D721Med (cell line): Measurements from ENCODE around the gene PRR27.
A peak's percentile ranks its signal among the peaks of the same experiment; 100 is the strongest.

Experiments used
- DNase-seq: peaks from one replicate; pipeline ENCODE4 v3.0.0; 2011; ENCODE audit warnings: low spot score; ENCODE audit not compliant: insufficient read length
- FAIRE-seq: peaks from 2 replicates; lab custom pipeline; 2011; peaks lifted over from hg19 to GRCh38; lab: Jason Lieb, UNC
- TF ChIP-seq, protein P1 (sequence below): IDR thresholded peaks from 2 replicates; pipeline ENCODE4 v1.5.1; 2012; ENCODE audit warnings: mild to moderate bottlenecking, control low read depth; ENCODE audit not compliant: insufficient read depth; ENCODE audit errors: missing control alignments

Gene PRR27

GRCh38 chr4:70182517-70183167, 28.6 kb downstream of the PRR27 start:
- DNase-seq (no peak), FAIRE-seq (peak; percentile 29)
- TF ChIP-seq, protein P1, sequence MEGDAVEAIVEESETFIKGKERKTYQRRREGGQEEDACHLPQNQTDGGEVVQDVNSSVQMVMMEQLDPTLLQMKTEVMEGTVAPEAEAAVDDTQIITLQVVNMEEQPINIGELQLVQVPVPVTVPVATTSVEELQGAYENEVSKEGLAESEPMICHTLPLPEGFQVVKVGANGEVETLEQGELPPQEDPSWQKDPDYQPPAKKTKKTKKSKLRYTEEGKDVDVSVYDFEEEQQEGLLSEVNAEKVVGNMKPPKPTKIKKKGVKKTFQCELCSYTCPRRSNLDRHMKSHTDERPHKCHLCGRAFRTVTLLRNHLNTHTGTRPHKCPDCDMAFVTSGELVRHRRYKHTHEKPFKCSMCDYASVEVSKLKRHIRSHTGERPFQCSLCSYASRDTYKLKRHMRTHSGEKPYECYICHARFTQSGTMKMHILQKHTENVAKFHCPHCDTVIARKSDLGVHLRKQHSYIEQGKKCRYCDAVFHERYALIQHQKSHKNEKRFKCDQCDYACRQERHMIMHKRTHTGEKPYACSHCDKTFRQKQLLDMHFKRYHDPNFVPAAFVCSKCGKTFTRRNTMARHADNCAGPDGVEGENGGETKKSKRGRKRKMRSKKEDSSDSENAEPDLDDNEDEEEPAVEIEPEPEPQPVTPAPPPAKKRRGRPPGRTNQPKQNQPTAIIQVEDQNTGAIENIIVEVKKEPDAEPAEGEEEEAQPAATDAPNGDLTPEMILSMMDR: no peak

- peak; percentile 46 for FAIRE-seq
- TF ChIP-seq, protein P1: peak; percentile 49
- DNase-seq: no peak
Observed at GRCh38 chr4:70183168-70183939, 29.3 kb downstream of the PRR27 start.

DNA sequence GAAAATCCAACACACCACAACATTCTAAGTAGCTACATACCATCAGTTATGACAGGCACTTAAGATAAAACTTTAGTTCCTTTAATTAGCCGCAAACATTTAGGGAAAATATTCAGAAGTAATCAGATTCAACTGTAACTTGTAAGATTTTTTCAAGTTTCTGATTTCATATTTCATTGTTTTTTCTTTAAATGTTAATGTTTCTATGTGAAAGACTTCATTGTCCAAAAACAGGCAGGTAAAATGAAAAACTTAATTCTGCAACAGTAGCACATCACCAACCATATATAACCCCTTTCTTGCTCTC, 29.9 kb downstream of the PRR27 start:
- FAIRE-seq: no peak
- DNase-seq: no peak
- TF ChIP-seq, protein P1: no peak

- DNase-seq (no peak), FAIRE-seq (peak; percentile 38)
- TF ChIP-seq, protein P1: no peak
Observed at GRCh38 chr4:70187216-70187615, 33.2 kb downstream of the PRR27 start.

DNA sequence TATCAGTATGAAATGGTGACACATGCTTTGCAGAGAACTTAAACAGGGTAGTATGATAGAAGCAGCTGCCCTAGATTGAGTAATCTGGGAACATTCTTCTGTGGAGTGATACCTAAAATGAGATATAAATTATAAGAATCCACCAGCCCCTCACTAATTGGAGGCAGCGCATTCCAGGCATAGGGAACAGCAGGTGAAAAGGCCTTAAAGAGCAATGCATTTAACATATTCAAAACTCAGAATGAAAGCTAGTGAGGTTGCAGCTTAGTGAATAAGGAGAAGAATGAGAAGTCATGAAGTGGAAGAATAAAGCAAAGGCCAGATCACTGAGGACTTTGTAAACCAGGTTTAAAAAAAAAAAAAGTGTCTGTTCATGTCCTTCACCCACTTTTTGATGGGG, 36.5 kb downstream of the PRR27 start:
- DNase-seq: no peak

GRCh38 chr4:70191647-70192046, 37.6 kb downstream of the PRR27 start:
- TF ChIP-seq, protein P1: no peak
- DNase-seq (no peak), FAIRE-seq (no peak)

More for the DNA sequence above, 36.5 kb downstream of the PRR27 start:
- TF ChIP-seq, protein P1: no peak
- FAIRE-seq: no peak

GRCh38 chr4:70192895-70193294, 38.9 kb downstream of the PRR27 start:
- TF ChIP-seq, protein P1: no peak
- DNase-seq (no peak), FAIRE-seq (peak; percentile 46)
